HG03558 (cell line): ENCODE data around the gene SMARCA2.

Experiments
- ATAC-seq: cut with Tn5 transposase; IDR thresholded peaks from one replicate; pipeline ENCODE4 v1.9.1; 2021; ENCODE audit warnings: moderate number of reproducible peaks; ENCODE audit not compliant: unreplicated experiment; ENCODE audit errors: extremely low read depth

SMARCA2 gene

DNA sequence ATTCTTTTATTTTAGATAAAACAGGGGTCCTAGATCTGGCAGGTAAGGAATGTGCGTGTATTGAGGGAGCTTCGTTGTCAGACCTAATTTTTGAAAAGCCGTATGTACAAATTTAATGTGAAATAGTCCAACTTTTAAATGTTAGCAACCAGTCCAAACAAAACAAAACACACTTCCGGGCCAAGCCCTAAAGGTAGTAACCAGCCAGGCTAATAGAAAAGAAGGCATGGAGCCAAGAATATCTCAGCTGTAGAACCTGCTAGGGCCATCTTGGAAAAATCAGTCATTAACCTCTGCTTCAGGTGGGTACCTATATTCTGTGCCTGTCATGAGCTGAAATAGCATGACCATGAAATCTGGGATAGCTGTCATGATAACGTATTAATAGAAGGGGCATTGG lies 71.0 kb downstream of the SMARCA2 start:
- no peak for ATAC-seq

DNA sequence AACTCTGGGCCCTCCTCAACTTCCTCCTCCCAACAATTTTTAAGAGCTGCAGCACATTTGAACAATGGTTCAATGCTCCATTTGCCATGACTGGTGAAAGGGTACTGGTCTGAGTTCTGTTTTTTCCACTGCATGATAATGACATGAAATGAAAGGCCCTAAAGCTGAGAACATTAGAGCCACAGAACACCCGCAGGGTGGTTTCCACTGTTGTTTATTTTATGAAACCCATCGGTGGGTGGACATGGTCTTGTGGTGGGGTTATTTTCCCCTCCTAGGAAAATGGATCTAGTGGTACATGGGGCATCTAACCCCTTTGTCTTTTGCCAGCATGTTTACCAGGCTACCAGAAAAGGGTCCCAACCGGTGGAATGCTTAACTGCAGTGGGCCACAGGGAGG lies 71.8 kb downstream of the SMARCA2 start:
- ATAC-seq: peak; percentile 51

DNA sequence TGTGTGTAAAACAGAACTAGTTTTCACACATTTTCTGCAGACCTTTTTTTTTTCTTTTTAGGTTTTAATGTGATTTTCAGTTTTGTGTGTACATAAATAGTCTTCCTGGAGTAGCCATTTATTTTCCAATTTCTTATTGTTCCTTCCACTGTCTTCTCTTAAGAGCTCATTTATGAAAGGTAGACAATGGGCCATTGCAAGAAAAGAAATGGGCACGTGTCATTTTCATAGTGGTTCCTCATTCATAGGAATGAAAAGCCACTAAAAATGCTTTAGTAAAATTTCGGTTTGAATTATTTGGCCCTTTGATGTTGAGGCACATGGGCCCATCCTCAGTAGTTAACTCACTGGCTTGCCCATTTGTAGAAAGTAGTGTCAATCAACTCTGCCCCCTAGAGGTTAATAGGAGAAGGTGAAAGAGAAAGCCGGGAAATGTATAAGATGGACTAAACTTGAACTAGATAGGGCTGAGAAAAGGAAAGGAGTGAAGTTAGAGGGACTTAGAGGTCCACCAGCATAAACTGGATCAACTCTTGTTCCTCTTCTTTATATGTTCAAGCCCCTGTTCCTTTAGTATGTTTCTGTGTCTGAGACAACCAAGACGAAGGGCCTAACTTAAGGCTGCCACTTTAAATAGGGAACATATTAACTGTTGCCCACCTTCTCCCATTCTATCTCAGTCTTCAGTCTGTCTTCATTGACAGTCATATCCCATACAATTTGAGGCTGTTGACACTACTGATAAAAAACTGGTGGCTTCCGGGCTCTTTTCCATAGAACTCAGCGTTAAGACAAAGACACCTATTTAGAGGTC lies 72.6 kb downstream of the SMARCA2 start:
- ATAC-seq: no peak

DNA sequence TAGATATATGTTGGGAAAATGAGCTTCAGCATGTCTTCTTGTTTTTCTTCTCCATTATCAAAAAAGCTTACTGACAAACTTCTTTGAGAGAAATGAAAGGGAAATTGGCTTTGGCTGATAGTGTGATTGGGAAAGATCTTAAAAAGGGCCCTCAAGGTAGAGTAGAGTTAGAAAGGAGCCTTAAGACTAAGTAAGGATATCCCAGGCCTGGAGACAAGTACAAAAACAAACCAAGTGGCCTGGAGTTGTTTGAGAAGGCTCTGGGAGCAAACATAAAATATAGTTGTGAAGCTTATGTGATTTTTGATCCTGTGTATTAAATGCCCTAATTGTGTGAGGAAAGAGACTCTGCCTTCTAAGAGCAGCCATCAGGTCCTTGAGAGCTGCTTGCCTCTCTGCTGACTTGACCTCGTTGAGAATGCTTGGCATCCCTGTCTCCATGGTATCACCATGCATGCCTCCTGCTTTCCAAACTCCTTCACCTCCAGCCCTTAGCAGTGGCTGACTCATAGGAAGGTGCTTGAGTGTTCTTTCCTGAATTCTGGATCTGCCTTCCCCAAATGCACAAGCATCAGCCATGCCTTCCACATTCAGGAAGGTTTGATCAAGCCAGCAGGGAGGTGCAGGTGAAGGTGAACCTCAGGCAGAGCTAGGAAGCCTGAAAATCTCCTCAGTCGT lies 78.9 kb downstream of the SMARCA2 start:
- no peak for ATAC-seq

DNA sequence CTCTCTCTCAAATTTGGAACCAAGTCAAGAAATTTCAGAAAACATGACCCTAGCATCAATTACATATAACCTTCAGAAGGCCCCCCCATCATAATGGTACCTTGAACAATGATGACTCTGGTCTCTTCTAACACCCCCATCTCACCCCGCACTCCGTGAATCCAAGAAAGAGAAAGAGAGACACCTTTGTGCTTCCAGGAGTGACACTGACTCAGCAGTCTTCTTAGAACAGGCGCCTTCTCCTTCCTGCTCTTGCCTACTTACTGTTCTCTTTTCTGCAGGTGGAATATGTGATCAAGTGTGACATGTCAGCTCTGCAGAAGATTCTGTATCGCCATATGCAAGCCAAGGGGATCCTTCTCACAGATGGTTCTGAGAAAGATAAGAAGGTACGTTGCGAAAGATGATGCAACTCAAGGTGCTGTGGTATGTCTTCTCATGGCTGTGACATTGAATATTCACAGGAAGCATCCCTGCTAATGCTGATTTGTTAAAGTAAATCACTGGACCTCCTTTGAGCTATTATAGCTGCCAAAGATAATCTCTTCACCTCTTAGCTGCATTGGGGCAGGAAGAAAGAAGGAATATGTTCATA lies 81.3 kb downstream of the SMARCA2 start:
- no peak for ATAC-seq

DNA sequence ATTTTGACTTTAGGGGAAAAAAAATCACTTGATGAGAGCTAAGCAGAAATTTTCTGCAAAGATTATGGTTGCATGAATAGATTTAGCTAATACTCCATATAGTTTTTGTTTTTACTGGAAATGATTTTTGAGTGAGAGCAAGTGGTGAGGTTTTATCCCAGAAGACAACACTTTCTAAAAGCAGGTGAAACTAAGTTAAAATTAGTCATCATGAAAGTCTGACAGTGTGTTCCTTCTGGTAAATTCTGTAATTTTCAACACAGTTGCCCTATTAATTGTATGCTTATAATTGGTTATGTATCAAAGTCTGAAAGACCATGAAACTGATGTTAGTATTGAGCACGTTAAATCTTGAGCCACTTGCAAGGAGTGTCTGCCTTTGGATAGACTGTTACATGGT lies 91.5 kb downstream of the SMARCA2 start:
- ATAC-seq: no peak

DNA sequence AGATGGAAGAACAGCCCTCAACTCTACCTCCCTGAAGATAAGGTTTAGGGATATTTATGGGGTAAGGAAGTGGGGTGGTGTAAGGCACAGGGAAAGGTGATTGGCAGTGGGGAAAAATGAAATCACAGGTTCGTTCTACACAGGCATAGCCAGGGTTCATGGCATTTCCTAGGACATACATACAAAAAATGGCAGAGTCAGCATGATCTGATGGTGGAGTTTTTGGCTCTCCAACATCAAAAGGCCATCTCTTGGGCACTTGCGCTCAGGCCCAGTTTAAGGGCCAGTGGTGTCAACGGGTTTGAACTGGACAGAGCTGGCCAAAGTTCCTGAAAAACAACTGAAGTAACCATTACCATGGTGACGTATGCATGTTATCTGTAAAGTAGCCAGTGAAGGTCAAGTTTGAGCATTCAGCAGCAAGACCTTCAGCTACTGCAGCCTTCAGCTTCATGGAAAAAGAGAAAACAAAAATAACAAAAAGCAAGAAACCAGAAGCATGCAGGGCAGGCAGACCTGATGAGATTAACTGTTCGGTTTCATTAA lies 92.8 kb downstream of the SMARCA2 start:
- ATAC-seq: no peak

DNA sequence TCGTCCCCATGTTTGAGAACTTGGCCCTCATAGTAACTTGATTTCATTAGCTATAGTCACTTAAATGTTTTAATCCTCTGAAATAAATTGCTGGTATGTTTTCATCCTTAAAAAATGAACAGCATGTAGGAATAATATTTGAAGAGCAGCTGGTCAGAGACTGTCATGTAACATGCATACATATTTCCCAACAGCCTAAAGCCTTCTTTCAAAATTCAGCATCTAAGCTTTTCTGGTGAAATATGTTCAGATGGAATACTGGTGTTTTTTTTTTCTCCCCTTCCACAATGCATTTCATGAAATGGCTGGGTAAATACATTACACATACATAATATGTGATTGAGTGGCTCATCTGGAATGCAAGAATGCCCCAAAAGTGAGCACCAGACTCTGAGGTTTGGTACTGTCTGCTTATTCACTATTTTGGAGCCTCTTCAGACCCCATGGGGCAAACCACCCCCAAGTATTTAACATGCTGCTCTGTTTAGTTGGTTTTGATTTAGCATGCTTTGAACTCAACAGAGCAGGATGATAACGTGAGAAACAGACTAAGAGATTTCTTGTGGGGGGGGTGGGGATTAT lies 94.0 kb downstream of the SMARCA2 start:
- ATAC-seq: no peak

DNA sequence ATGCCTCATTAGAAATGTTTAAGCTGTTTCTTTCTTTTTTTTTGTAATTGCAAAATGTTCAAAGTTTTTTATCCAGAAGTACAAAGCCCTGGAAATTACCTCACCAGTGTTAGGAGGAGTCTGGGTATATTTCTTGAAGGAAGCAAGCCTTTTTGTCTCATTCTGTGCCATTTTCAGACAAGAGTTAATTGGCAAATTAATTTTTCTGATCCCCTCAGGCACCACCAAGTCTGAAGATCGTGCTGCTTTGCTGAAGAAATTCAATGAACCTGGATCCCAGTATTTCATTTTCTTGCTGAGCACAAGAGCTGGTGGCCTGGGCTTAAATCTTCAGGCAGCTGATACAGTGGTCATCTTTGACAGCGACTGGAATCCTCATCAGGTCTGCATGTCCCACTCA lies 94.9 kb downstream of the SMARCA2 start:
- ATAC-seq: no peak

DNA sequence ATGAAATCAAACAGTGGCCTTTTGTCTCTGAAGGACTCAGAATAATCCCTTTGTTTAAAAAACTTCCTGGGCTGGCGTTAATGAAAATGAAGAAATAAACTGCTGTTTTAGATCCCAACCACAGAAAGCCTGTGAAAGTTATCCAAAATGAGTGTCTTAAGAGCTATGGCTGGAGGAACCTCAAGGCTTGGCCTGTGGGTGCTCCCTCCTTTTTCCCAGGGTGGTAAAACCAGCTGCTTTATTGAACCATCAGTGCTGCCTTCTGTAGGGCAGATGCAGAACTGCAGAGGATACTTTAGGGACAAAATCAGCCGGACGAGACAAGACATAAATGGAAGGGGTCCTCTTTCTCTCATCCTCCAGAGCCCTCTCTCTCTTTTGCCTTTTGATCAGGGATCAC lies 100.9 kb downstream of the SMARCA2 start:
- ATAC-seq: no peak

DNA sequence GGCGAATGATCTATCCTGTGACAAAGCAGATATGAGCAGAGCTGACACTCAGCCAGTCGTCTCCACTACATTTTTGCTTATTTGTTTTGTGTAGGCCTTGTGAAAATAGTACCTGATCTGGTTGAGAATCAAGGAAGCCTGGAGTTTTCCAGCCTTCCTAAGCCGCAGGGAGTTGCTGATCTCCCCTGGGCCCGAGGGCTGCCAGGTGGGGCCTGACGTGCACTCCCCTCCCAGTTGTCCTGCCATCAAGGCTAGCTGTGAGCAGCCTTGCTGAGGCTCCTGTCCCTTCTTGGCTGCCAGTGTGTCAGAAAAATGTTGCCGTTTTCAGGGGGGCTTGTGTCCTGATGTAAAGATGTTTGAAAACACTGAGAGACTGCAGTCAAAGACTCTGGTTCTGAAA lies 102.4 kb downstream of the SMARCA2 start:
- ATAC-seq: no peak

DNA sequence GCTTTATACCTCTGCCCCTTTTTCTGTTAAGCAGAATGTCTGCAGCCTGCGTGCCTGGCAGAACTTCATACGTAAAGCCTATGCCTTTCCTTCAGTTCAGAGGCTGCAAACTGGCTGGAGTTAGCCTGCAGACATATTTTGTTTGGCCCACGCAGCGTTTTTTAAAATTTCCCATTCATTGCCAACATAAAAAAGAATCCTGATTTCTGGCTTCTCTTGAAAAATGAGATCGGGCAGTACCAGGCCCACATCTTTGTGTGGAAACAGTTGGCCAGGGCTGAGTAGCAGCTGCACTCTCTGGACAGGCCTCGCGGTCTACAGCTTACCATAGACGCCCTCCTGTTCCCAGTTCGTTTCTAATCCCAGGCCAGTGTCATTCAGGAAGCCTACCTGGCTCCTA lies 104.4 kb downstream of the SMARCA2 start:
- no peak for ATAC-seq

DNA sequence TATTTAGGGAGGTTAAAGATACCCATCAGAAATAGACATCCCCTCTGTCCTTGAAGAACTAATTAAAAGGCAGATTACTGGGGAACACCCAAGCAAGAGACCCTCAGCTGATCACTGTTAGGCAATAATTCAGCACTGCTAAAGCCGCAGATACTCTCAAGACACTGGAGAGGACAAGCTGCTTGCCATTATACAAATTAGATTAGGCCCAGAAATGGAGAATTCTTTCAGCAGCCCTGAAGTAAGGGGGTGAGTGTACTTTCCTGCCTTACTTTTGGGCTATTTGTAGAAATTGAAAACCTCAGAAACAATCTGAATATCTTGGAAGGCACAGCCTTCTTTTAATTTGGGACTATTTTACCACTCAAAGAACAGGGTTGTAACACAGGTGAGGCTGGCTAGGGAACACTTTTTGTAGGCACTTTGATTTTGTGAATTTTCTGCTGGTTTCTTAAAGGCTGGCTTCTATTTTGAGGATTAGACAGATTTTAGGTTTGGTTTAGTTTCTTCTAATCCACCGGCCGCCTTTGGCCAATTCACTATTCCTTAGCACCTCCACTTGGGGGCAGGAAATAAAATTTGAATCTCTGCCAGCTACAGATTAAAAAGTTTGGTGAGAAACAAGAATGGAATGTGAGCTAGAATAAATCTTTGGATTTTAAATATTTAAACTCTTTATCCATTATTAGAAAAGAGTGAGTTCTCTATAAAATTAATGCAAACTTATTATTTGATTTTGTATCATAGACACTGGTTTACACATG lies 106.0 kb downstream of the SMARCA2 start:
- ATAC-seq: no peak

DNA sequence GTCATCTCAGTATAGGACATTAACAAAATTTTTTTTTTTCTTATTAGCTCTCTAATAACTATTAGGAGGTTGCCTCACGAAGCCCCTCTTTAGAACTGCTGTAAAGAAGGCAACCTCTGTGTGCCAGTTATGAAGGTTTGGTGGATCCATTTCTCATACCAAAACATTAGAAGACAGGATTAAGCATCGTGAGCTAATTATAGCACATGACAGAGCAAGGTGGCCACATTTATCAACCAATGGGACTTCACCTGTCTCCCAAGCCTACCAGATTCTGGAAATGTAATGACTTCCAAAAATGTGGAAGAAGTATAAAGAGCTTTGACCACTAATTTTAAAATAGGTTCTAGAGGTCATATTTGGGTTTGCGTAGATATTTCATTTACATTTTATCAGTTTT lies 107.2 kb downstream of the SMARCA2 start:
- ATAC-seq: no peak

DNA sequence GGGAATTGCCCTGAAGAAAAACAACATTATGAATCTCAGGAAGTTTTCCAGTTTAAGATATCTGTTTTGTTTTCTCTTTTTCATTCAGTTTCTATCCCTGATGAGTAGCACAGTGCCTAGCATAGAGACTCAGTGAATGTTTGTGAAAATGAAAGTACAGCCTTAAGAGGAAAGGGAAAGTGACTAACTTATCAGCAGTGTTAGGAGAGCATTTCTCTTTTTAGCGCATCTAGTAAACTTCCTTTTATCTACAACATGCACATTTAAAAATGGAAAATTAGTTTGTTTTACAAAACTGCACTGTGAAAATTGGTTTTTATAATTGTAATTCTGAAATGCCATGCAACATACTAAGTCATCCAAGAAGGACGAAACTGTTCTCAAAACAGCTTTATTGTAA lies 110.8 kb downstream of the SMARCA2 start:
- ATAC-seq: peak; percentile 85

DNA sequence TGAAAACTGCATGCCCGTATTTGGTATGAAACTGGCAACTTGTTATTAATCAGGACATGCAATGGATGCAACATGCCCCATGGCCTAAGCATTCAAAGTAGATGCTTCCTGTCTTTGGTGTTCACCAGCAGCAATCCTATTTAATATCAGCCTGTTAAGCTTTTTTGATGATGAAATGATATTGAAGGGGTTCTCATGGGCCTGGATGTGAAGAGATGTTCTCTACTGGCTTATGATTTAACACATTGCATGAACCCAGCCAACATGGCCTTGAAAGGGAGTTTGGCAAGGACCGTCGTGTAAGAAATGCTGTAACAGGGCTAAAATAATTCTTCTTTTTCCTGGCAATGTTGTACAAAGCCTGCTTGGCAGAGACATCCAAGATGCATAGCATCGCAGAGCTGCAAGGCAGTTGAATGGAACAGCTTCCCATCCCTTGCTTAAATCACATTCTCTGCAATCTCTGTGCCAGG lies 111.2 kb downstream of the SMARCA2 start:
- no peak for ATAC-seq

DNA sequence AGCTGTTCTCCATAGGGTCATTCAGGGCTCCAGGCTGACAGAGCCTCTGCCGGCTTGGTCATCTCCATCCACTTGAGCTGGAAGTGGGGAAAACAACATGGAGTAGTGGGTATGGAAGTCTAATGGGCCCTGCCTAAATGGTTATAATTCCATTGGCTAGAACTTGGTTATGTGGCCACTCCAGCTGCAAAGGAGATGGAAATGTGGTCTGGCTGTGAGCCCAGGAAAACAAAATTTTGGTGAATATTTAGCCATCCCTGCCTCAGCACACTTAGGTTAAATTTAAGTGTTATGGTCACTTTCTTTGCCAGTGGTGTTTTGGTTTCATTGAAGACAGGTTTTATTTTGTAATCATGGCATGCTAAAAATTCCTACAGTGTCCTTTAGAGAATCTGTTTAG lies 112.3 kb downstream of the SMARCA2 start:
- ATAC-seq: no peak

DNA sequence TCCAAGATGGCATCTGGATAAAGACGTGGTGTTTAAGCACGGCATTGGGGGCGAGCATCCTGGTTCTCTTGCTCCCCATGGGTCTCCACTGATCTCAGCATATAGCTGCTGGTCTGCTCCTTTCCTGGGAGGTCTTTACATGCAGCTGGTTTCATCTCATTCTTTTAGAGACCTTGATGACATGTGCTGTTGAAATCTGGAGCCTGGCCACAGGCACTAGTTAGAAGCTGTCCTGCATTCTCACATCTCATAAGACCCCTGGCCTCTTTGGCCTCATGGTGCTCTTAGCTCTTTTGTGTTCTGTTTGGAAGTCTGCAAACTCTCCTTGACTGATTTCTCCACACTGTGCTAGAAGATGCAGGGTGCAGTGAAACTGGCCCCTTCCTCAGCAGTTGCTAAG lies 113.0 kb downstream of the SMARCA2 start:
- no peak for ATAC-seq

DNA sequence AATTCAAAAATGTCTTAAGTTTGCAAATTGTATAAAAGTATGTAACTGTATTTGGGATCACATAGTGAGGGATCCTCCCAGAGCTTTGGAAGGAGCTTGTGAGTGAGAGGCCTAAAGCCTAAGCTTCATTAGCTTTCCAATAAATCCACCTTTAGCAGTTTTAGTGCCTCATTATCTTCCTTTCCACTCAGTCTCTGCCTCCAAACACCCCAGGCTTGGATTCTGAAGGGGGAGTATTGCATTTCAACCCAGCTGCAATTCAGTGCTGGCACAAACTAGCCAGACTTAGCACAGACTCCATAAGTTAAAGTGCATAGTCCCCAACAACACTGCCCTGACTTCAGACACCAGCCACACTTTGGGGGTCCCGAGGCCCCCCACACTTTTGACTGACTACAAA lies 113.5 kb downstream of the SMARCA2 start:
- ATAC-seq: no peak

DNA sequence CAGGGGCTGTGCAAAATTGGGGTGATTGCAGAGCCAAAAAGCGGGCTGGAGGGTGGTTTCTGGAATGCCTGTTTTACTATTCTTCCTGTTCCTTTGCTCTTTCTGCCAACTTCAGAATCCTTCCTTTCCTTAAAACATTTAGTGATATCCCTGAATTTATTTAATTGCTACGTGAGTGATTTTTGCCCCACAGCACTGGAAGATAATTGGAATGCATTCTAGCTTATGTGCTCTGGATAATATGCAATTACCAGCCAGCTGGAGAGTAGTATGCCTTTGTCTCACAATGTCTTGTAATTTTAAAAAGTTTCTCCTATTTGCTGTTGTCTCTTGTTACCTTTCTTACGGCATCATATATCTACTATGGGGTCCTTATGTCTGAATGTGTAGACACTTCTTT lies 115.8 kb downstream of the SMARCA2 start:
- ATAC-seq: no peak
